Pulmonary artery endothelial cell (primary cell): Measurements from ENCODE around the gene CAGE1. TPM values are rescaled to one million over a fixed set of nuclear protein-coding genes. Genes with fewer than 3 reads are reported as not detected.
A peak's percentile ranks its signal among the peaks of the same experiment; 100 is the strongest.

Source experiments
- DNase-seq: peaks from one replicate; pipeline ENCODE4 v3.0.0-alpha.2; 2011; ENCODE audit warnings: low read depth, low spot score
- total RNA-seq: library from RNA; depleted of rRNA; stranded (reverse); fragments of >200 nt; gene quantifications from 2 replicates; pipeline ENCODE4 v1.2.3, GENCODE V29; 2014

Gene CAGE1
- total RNA-seq, result 0.04 and 0.13 TPM in 2 replicates

GRCh38 chr6:7389451-7390225 is at the start of gene CAGE1, which contains the start of gene RIOK1:
Gene CAGE1, minus strand, starts transcription at chr6:7389742. Its CDS starts 2,569 bp downstream, at chr6:7387173.
Gene RIOK1, plus strand, starts transcription at chr6:7389808. Its CDS starts 195 bp downstream, at chr6:7390003.
- DNase-seq, result peak; percentile 81

DNA sequence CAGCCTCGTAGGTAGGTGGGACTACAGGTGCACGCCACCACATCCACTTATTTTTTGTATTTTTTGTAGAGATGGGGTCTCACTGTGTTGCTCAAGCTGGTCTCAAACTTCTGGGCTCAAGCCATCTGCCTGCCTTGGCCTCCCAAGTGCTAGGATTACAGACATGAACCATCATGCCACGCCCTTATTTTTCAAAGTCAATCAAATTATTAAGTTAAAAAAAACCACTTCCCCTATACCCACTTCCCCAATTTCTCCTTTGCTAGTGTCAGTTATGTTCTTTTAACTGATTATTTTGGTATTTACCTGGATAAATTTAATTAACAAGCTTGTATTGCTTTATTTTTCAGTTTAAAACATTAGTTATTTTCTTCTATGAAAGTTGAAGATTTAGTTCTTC is 49.7 kb upstream of the CAGE1 start:
- no peak for DNase-seq

DNA sequence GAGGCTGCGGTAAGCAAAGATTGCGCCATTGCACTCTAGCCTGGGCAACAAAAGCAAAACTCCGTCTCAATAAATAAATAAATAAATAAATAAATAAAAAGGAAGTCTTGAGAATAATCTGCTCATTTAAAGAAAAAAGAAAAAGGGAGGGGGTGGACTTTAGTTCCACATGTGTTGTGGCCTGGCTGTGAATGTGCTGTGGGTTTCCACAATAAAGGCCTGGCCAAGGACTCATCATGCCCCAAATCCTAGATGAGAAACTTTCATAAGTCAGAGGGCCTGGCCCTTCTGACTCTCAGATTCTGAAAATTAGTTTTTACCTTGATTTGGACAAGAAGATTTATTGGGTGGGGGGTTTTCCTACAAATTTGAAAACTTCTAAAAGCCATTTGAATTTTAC is 48.5 kb upstream of the CAGE1 start:
- no peak for DNase-seq

DNA sequence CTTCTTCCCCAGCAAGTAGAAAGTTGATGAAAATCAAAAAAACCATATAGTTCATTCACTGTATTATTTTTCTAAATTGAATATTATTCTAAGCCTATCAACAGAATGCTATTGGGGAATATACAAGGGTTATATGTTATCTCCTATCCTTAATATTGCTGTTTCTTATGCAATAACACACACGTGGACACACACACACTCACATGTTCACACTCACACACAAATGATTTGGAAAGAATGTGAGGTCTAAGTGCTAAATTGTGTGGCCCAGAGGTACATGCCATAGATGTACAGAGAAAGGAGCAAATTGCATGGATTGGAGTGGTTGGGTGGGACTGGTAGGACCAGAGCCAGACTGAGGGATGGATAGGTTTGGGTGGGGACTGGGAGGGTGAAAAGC is 45.1 kb upstream of the CAGE1 start:
- DNase-seq, result no peak

DNA sequence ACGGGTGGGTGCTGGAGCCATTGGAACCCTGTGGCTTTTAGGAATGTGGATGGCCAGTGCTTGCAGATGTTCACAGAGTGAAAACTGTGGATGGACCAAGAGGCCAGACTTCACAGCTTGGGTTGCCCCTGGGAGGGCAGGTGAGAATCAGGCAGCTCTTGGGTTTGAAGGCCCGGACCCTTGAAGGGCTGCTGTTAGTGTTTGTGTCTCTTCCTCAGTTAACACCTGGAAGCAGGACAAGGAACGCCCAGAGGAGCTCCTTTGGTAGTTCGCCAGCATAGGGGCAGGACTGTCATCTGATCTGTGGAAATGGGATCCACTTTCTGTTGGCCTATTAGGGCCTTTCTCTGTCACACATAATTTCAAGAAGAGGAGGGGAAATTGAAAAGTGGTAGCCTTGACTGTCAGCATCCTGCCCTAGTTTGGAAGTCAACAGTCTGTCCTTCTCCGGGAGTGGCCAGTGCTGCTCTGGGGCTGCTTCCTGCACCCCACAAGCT is 43.6 kb upstream of the CAGE1 start:
- no peak for DNase-seq

DNA sequence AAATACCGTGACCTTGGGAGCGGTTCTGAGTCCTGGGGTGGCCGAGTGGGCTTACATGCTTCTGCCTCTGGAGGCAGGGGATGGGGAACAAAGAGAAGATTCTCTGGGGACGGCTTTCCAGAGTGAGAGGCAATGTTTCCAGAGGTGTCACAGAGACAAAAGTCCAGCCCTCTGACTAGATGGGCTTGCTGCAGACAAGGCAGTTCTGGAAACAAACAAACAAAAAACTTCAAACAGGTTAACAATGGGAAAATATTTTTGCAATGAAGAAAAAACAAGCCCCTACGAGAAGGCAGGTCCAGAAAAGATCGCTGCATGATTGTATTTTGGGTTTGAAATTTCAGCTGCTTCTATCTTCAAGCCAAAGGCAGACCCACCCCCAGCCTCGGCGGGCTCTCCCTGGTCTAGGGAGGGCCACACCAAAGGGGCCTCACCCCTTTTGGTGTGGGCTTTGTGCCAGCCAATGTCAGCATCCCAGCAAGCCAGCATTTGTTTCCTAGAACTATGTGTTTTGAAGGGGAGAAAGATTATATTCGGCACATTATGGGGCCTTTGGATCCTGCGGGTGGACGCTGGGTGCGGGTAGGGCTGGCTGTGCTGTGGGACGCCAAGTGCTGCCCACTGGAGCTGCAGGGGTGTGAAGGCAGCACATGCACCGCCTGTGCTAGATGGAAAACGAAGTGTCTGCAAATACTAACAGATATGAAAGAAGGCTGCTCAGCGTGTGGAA is 43.0 kb upstream of the CAGE1 start:
- DNase-seq, result no peak

GRCh38 chr6:7431674-7432390 is 42.3 kb upstream of the CAGE1 start:
- DNase-seq, result no peak

- no peak for DNase-seq
Measured at GRCh38 chr6:7431313-7431673, 41.8 kb upstream of the CAGE1 start.

DNA sequence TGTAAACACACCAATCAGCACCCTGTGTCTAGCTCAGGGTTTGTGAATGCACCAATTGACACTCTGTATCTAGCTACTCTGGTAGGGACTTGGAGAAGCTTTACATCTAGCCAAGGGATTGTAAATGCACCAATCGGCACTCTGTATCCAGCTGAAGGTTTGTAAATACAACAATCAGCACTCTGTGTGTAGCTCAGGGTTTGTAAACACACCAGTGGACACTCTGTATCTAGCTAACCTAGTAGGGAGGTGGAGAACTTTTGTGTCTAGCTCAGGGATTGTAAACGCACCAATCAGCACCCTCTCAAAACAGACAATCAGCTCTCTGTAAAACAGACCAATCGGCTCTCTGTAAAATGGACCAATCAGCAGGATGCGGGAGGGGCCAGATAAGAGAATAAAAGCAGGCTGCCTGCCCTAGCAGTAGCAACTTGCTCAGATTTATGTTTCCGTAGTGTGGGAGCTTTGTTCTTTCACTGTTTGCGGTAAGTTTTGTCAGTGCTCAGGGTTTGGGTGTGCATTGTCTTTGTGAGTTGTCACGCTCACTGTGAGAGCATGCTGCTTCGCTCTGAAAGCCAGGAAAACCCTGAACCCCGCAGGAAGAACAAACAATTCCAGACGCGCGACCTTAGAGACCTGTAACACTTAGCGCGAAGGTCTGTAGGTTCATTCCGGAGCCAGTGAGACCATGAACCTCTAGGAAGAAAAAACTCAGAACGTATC is 37.1 kb upstream of the CAGE1 start:
- DNase-seq, result no peak

GRCh38 chr6:7425808-7426190 is 36.3 kb upstream of the CAGE1 start:
- DNase-seq, result no peak

- DNase-seq, result no peak
Measured at GRCh38 chr6:7424967-7425807, 35.6 kb upstream of the CAGE1 start.

DNA sequence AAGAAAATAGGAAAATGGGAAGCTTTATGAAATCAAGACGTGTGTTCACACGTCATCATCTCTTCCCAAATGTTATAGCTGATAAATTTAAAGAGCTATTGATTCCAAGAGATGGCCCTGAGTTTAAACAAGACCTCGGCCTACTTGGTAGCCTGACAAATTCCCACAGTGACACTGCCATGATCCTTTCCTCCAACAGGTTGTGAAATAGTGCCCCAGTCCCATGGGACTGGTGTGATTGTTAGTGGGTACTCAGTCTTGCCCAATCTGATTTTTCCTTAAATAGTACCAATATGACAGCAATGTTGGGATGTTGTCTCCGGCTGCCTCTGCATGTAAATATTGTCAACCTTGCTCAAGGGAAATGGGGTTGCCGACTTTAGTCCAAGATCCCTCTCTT is 34.5 kb upstream of the CAGE1 start:
- no peak for DNase-seq

- no peak for DNase-seq
Measured at GRCh38 chr6:7421066-7421465, 31.5 kb upstream of the CAGE1 start.

DNA sequence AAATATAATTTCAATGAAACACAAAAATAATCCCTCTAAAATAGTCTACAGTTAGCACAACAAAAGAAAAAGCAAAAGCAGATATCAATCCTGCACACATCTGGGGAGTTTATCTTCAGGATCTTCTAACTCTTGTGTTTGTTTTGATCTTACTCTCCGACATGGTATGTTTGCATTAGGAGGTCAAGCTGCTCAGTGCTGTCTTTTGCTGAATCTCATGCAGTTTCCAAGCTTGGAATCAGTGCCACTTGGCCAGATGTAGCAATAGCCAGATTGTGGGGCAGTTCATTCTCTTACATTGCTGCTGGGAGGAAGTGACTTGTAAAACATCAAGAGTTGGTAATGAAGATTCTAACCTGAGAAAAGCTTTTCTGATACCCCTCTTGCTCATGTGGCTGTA is 29.5 kb upstream of the CAGE1 start:
- no peak for DNase-seq

- no peak for DNase-seq
Measured at GRCh38 chr6:7418238-7418905, 28.8 kb upstream of the CAGE1 start.

- DNase-seq, result no peak
Measured at GRCh38 chr6:7417684-7418083, 28.1 kb upstream of the CAGE1 start.

GRCh38 chr6:7414811-7415210 is 25.3 kb upstream of the CAGE1 start:
- DNase-seq, result no peak

DNA sequence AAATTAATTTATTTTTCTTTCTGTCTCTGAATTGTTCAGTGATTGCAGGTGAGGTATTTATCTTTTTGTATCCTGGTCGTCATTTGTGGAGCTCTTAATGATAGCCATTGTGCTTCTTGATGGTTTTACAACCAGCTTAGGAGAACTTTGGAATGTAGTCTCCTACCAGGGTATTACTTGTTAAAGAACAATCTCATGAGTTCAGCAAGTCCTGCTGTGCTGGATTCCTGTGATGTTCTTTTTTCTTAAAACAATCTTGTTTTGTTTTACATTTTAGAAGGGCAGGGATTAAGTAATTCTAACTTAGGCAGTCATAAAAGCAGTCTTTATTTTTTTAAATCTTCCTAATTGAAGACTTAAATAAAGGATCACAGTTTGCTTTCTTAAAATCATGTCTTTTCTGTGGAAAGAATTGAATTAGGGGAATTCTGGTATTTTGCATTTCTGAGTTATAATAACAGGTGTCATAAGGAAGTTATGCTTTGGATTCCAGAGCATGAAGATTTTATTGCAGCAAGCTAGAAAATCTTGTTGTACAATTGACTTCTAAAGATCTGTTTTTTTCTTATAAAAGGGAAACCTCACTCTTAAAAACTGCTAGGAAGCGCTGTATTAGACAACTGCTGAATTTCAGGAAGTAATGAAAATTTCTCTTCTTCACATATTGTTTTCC is 23.7 kb upstream of the CAGE1 start:
- no peak for DNase-seq

GRCh38 chr6:7411328-7411727 is 21.8 kb upstream of the CAGE1 start:
- no peak for DNase-seq
